HG03442 (cell line): Measurements from ENCODE around the gene CBX2.
"Not testable (repeated sequence)": the region's sequence is repeated elsewhere in the genome, so short reads cannot be mapped to it uniquely, and the experiment has no call there.

ENCODE experiments used
- ATAC-seq: cut with Tn5 transposase; IDR thresholded peaks from one replicate; pipeline ENCODE4 v1.9.1; 2021; ENCODE audit warnings: mild to moderate bottlenecking, moderate library complexity; ENCODE audit not compliant: unreplicated experiment

The CBX2 gene

GRCh38 chr17:79769570-79770506, 8.1 kb upstream of the CBX2 start:
- no peak for ATAC-seq

- ATAC-seq, result no peak
Observed at GRCh38 chr17:79771276-79771675, 6.7 kb upstream of the CBX2 start.

GRCh38 chr17:79772726-79773125, 5.2 kb upstream of the CBX2 start:
- not testable (repeated sequence) for ATAC-seq

GRCh38 chr17:79774561-79774975, 3.4 kb upstream of the CBX2 start:
- ATAC-seq, result no peak

GRCh38 chr17:79775632-79776031, 2.3 kb upstream of the CBX2 start:
- no peak for ATAC-seq

- no peak for ATAC-seq
Observed at GRCh38 chr17:79776376-79777119, 1.4 kb upstream of the CBX2 start.

- ATAC-seq, result no peak
Observed at GRCh38 chr17:79777120-79777893, 641 bp upstream of the CBX2 start.

- peak; percentile 13 for ATAC-seq
Observed at GRCh38 chr17:79778504-79779083, 646 bp downstream of the CBX2 start.

GRCh38 chr17:79779084-79779529, 1.2 kb downstream of the CBX2 start:
- ATAC-seq, result no peak

GRCh38 chr17:79779661-79780365, 1.9 kb downstream of the CBX2 start:
- no peak for ATAC-seq

- no peak for ATAC-seq
Observed at GRCh38 chr17:79781012-79781650, 3.2 kb downstream of the CBX2 start.

- no peak for ATAC-seq
Observed at GRCh38 chr17:79781736-79782575, 4.0 kb downstream of the CBX2 start.

- ATAC-seq, result no peak
Observed at GRCh38 chr17:79783891-79784290, 5.9 kb downstream of the CBX2 start.

GRCh38 chr17:79784353-79785016, 6.5 kb downstream of the CBX2 start:
- no peak for ATAC-seq

- ATAC-seq, result no peak
Observed at GRCh38 chr17:79785017-79785899, 7.3 kb downstream of the CBX2 start.

GRCh38 chr17:79785900-79786810, 8.2 kb downstream of the CBX2 start:
- ATAC-seq, result no peak
